RKO (cell line): ENCODE results near the gene DNMT3L.

ENCODE experiments used
- DNase-seq: peaks from one replicate; pipeline ENCODE4 v3.0.0-alpha.2; 2016; ENCODE audit warnings: low spot score

Gene DNMT3L

DNA sequence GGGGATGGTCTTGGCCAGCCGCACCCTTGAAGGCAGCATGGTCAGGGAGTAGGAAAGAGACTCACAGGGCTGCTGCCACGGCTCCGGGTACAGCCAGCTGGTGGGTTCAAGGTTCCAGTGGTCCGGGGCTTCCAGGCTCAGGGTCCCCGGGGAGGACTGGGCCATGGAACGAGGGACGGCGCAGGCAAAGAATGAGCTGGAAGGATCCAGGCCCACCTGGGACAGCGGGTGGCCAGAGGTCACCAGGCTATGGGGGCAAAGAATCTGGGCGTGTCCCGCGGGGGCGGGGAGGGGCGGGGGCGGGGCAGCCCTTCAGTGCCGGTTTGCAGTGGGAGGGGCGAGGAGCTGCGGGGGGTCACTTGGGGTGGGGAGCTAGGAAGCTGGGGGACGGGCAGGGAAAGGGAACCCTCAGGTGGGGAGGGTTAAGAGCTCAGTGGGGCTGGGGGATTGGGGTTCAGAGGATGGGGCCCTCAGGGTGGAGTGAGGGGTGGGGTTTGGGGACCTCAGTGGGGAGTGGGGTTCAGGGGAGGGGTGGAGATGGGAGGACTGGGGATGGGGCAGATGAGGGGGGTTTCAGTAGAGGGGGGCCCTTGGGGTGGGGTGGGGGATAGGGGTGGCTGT lies at the start of gene DNMT3L:
Gene DNMT3L (minus strand): TSS at position 223 of the 621 bp plus-strand sequence. CDS start 638 bp downstream, outside the sequence.
- DNase-seq = no peak

DNA sequence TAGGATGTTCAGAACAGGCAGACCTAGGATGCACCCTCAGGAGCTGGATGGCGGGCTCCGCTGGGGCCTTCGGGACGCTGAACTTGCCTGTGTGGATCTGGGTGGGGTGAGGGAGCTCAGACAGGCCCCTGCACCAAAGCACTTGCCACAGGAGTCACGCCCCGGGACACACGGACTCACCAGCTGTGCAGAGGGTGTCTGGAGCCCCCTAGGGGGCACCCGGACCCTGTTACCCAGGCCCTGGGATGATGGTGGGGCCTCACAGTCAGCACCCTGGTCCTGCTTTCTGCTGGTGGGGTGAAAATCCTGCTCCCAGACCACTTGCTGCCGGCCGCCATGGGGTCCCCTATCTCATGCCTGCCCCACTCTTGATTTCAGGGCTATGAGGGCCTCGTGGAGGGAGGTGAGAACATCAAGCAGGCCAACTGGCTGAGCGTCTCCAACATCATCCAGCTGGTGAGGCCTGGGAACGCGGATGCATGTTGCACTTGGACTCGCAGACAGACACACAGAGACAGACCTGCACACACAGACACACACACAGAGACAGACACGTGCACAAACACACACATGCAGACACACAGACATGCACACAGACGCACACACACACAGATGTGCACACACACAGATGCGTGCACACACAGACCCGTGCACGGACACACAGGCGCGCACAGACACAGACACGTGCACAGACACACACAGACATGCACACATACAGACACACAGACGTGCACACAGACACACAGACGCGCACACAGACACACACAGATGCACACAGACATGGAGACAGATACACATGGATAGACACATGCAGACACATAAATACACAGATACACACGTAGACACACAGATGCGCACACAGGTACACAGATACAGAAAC lies 49.2 kb upstream of the DNMT3L start:
- DNase-seq = no peak

DNA sequence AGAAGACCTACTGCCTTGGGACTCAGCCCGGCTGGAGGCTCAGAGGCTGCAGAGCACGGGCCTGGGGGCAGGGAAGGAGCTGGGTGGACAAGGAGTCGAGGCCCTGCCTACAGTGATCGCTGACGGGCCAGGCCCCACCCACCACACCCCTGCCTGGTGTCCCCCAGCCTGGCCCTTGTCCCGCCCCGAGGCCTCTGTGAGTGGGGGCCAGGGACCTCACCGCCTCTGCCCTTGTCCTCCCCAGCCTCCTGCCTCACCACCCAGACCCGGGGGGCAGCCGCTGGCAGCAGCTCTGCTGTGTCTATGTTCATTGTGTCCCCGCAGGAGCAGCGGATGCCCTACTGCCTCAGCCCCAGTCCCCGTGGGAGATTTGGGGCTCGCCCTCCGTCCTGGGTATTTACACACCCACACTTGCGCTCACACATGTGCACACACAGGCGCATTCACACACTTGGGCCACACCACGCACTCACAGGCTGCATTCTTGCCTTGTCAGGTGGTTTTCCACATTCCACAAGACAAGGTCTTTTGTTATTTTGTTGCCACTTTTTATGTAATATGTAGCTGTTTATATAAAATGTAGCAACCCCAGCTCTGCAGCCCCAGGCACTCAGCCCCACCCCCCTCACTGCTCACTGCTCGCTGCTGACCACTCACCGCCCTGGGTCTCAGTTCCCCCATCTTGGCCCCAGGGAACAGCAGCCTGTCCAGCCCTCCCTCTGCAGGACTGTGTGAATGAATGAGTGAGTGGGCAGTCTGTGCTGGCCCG lies 45.4 kb upstream of the DNMT3L start:
- no peak for DNase-seq

- DNase-seq = no peak
These were observed 44.0 kb upstream of the DNMT3L start for GRCh38 chr21:44305691-44306090.

DNA sequence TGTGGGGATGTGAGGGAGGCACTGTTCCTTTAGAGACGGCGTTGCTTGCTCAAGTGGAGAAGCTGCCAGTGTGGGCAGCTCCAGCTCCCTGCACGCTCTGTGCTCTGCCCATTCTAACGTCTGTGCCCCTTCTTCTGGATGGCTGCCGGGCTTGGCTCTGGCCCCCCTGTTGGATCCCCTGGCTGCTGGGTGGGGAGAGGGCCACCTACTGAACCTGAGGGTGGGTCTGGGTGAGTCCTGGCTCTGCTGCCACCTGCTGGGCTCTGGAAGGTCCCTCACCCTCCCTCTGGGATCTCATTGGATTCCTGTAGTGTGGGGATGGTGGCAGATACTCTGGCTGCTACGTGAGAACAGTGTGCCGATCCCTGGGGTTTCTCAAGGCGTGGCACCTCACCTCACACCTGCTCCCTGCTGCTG lies 43.2 kb upstream of the DNMT3L start:
- peak; percentile 32 for DNase-seq

GRCh38 chr21:44304011-44304616 lies 42.4 kb upstream of the DNMT3L start:
- no peak for DNase-seq

GRCh38 chr21:44303490-44303981 lies 41.8 kb upstream of the DNMT3L start:
- no peak for DNase-seq

GRCh38 chr21:44302573-44303401 lies 41.1 kb upstream of the DNMT3L start:
- peak; percentile 23 for DNase-seq

GRCh38 chr21:44301961-44302406 lies 40.3 kb upstream of the DNMT3L start:
- DNase-seq = no peak

DNA sequence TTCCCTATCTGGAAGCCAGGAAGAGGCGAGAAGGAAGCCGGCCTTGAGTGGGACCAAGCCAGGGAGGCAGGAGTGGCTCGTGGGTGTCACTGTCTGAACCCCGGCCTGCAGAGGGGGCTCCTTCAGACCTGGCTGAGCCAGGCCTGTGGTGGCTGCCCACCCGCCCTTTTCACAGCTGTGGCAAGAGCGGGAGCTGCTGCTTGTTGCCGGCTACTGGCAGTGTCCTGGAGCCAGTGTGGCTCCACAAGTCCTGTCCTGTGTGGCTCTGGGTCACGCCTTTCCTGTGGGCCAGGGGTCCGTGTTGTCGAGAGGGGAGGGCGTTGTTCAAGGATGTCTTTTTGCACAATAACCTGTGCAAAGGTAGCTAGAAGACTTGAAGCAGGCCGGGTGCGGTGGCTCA lies 39.4 kb upstream of the DNMT3L start:
- no peak for DNase-seq

GRCh38 chr21:44300262-44300959 lies 38.7 kb upstream of the DNMT3L start:
- peak; percentile 57 for DNase-seq

- DNase-seq = peak; percentile 64
These were observed 38.0 kb upstream of the DNMT3L start, which contains the start of gene PFKL for GRCh38 chr21:44299458-44300261. TSS of gene PFKL (plus strand) at chr21:44300053. CDS start at chr21:44300106, 53 bp downstream.

GRCh38 chr21:44299085-44299457 lies 37.4 kb upstream of the DNMT3L start:
- DNase-seq = peak; percentile 24

DNA sequence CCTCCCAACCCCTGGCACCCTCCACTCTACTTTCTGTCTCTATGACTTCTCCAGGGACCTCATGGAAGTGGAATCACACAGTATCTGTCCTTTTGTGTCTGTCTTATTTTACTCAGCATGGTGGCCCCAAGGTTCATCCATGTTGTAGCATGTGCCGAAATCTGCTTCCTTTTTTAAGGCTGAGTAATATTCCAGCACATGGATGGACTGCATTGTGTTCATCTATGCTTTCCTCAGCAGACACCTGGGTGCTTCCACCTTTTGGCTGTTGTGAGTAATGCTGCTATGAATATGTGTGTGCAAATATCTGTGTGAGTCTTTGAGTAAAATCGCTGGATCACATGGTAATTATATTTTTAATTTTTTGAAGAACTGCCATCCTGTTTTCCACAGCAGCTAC lies 36.6 kb upstream of the DNMT3L start:
- no peak for DNase-seq

DNA sequence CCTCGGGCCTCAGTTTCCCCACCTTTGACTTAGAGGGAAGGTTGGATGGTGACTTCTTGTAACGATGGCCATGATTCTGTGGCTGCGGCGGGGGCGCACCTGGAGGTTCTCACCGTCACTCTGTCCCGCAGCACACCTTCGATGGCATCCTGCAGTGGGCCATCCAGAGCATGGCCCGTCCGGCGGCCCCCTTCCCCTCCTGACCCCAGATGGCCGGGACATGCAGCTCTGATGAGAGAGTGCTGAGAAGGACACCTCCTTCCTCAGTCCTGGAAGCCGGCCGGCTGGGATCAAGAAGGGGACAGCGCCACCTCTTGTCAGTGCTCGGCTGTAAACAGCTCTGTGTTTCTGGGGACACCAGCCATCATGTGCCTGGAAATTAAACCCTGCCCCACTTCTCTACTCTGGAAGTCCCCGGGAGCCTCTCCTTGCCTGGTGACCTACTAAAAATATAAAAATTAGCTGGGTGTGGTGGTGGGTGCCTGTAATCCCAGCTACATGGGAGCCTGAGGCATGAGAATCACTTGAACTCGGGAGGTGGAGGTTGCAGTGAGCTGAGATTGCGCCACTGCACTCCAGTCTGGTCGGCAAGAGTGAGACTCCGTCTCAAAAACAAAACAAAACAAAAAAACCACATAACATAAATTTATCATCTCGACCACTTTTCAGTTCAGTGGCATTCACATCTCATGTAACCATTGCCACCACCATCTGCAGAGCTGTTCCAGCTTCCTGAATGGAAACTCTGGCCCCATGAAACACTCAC lies 36.0 kb upstream of the DNMT3L start:
- peak; percentile 85 for DNase-seq

DNA sequence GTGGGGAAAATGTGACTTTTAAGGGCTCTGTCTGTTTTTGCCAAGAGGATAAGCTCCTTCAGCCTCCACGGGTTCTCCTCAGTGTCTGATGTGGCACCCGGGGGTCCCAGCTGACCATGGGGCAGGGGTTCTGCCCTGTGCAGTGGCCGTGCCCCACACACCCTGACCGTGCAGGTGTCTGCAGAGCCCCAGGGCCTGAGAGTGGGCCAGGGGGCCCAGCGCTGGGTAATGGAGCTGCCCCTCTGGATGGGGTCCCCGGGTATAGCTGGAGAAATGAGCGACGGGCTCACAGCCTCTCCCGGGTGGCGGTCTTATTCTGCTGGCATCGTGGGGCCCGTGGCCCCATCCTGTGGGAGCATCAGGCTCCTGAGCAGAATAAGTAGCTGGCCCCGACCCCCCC lies 35.2 kb upstream of the DNMT3L start:
- no peak for DNase-seq

DNA sequence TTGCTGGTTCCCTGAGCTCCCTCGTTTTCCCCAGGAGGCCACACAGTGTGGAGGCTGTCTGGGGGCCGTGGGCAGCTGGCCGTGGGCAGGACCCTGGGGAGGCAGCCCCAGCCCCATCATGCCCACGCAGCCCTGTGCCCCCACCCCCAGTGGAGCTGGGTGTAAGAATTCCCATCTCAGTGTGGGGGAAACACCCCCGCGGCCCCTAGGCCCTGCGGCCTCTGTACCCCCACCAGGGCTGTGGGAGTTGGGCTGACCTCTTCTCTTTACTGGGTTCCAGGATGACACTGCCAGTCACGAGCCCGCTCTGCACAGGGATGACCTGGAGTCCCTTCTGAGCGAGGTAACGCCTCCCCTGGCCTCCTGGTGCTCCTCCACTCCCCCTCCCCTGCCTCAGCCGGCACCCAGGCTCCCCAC lies 34.4 kb upstream of the DNMT3L start:
- no peak for DNase-seq

DNA sequence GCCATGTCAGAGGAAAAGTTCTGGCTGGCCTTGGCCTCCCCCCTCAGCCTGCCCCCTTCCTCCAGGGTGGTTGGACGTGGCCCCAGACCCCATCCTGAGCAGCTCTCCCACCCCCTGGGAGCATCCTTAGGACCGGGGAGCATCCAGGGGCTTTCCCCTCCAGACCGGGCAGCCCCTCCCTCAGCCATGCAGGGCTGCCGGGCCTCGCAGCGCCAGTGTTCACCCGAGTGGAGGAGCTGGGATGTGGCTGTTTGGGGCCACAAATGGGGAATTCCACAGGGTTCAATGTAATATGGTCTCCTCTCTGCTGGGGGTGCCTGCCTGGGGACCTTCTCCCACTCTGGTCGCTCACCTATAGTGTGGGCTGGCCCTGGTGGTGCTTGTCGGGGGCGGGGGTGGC lies 33.9 kb upstream of the DNMT3L start:
- no peak for DNase-seq

GRCh38 chr21:44295163-44295573 lies 33.5 kb upstream of the DNMT3L start:
- no peak for DNase-seq
